Stimulated activated CD8-positive, alpha-beta memory T cell treated with anti-CD3 and anti-CD28 coated beads, Interleukin-2, amount 100 ng/mL, for 48 hours (primary cell): ENCODE data around the gene TNFRSF25.
"Not testable (repeated sequence)": the region's sequence is repeated elsewhere in the genome, so short reads cannot be mapped to it uniquely, and the experiment has no call there.

Experiments used
- DNase-seq, 2 donors: peaks; one replicate each; pipeline ENCODE4 v3.0.0-alpha.2; 2020; ENCODE audit warnings: low read depth in 2 of 2

The TNFRSF25 gene

DNA sequence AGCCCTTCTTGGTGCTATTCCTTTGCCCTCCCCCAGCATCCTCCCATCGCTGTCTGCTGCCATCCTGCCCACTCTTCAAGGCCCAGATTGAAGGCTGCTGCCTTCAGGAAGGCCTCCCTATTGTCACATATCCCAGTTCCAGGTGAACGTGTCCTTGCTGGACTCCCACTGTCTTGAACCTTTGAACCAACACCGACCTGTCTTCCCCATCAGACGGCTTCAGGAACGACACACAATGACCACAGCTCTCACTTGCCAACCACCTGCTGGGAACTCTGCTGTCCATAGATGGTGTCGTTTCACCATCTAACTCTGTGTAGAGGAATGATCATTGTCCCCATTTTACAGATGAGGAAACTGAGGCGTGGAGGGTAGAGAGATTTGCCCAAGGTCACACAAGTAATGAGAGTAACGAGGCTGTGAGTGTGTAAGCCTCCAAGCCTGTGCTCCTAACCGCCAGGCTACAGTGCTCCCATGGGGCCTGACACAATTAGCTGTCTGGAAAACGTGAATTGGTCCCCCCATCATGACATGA lies 35.4 kb upstream of the TNFRSF25 start:
- DNase-seq: no peak

- no peak for DNase-seq
Measured at GRCh38 chr1:6500544-6501278, 34.7 kb upstream of the TNFRSF25 start.

DNA sequence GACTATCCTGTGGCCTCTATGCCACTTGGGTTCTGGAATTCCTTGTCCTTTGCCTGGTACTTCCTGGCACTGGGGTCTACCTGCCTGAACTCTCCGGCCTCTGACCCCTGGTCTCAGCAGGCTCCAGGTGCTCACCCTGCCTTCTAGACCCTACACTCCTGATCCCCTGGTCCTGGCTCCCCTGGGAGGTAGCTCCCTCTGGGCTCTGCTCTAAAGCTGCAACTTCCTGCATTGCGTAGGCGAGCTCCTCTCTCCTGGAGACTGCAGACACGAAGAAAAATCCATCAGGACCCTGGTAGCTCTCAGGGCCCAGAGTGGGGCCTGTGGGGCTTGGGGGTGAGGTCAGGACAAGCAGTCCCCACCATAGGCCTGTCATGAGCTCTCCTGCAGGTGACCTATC lies 33.3 kb upstream of the TNFRSF25 start:
- DNase-seq: no peak

- no peak for DNase-seq
Measured at GRCh38 chr1:6498576-6499111, 32.7 kb upstream of the TNFRSF25 start.

- no peak for DNase-seq
Measured at GRCh38 chr1:6497867-6498575, 32.0 kb upstream of the TNFRSF25 start.

- DNase-seq: no peak
Measured at GRCh38 chr1:6497215-6497866, 31.4 kb upstream of the TNFRSF25 start.

GRCh38 chr1:6496890-6497214 lies 30.9 kb upstream of the TNFRSF25 start:
- DNase-seq: no peak

- DNase-seq: no peak
Measured at GRCh38 chr1:6496365-6496721, 30.4 kb upstream of the TNFRSF25 start.

GRCh38 chr1:6495540-6496364 lies 29.8 kb upstream of the TNFRSF25 start:
- no peak for DNase-seq

GRCh38 chr1:6495041-6495441 lies 29.1 kb upstream of the TNFRSF25 start:
- DNase-seq: no peak

- DNase-seq: no peak
Measured at GRCh38 chr1:6494627-6495026, 28.7 kb upstream of the TNFRSF25 start.

- not testable (repeated sequence) for DNase-seq
Measured at GRCh38 chr1:6493834-6494223, 27.9 kb upstream of the TNFRSF25 start.

DNA sequence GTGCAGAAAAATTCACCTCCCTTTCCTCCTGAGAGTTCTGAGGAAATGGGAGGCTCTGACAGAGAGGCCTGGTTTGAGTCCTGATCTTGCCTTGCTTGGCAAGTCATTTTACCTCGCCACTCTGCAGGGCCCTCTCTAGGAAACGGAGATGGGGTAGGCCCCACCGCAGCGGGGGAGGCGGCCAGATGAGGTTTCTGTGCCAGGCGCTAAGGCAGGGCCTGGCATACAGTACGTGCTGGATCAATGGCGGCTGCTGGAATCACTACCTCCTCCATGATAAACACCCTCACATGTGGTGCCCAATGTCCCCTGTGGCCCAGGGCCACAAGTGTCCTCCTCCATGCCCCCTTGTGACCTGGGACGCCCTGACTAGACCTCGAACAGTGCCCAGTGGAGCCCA lies 26.0 kb upstream of the TNFRSF25 start:
- no peak for DNase-seq

DNA sequence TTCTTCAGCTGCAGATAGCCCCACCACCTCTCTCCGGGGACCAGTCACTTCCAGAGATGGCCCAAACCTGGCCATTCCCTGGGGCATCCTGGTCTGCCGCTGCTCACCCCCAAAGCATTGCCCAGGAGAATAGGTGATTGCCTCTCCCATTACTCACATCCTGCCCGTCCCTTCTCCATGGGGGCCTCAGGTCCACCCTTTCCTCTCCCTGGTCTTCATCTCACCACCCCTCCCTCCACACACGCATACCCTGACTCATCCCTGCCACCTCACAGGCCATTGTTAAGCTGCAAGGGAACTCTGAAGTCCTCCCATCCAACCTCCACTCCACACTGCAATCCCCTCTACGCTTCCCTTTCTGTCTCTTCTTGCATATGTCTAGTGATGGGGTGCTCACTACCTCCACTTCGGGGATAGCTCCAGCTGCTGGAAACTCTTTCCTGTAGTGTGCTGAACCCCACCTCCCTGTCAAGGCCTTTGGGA lies 25.5 kb upstream of the TNFRSF25 start, which contains the start of gene PLEKHG5:
Gene PLEKHG5 (minus strand): TSS at position 188 of the 483 bp plus-strand sequence. CDS start 14,096 bp downstream, outside the sequence.
- DNase-seq: no peak

DNA sequence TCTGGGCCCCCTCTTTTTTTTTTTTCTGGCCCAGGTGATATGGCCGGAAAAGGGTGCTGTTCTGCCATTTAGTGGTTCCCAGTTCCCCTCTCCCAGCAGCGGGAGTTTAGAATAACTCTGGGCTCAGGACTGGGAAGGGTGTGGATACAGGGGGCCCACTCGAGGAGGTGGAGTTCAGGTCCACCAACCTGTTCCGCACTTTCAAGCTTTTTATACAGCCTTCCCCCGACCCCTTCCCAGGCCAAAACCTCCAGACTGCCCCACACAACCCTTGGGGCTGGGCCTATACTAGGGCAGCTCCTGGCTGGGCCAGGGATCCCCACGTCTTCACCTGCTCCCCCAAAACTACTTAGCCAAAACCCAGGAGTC lies 25.1 kb upstream of the TNFRSF25 start:
- no peak for DNase-seq

- DNase-seq: peak; percentile 58 to 60
Measured at GRCh38 chr1:6490181-6491080, 24.5 kb upstream of the TNFRSF25 start.

DNA sequence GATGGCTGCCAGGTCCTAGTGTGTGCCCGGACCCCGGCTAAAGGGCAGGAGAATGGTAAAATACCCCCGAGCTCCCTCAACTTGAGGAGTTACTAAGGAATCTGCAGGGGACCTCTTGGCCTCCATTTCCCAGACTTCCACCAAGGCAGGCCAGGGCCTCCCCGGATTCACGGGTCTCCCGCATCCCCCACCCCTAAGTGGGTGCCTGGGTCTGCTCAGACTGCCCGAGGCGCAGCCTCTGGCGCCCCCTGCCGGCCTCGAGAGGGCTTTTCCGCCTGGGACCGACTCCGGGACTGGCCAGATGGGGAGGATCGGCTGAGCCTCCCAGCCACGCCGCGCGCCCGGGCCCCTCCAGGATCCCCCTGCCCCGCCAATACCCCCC lies 23.8 kb upstream of the TNFRSF25 start:
- peak; percentile 71 for DNase-seq

GRCh38 chr1:6489383-6489765 lies 23.4 kb upstream of the TNFRSF25 start:
- DNase-seq: no peak

GRCh38 chr1:6488602-6489382 lies 22.8 kb upstream of the TNFRSF25 start:
- no peak for DNase-seq
